Measurements from ENCODE around the gene DNAH11. TPM values are rescaled to one million over a fixed set of nuclear protein-coding genes. Genes with fewer than 3 reads are reported as not detected.

DNAH11 gene
- total RNA-seq, 1 experiment from 2014 or later, result 0.15 TPM

DNA sequence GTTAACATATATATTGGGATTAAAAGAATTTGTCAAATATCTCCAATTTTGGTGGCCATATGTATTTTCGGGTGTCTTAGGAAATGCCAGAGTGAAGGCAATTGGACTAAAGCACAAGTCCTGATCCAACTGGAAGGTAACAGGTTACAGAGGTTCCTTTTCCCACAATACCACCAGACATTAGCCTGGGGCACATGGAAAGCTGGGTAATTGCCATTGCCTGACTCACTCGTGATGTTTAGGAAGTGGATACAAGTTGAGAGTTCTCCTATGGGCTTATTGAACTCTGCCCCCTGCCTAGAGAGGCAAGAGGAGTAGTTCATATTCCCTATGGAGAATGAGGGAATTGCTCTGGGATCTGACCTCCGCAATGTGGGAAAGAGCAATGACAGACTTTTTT, 5.7 kb downstream of the DNAH11 start:
- no peak for ATAC-seq
- Histone ChIP-seq H3K27me3 (ENCODE audit: control insufficient read depth, insufficient read depth, low read length) (peaks cover 23% of the 10 kb centered on the region), H3K4me1 (ENCODE audit: control insufficient read depth, insufficient read depth, low read length) (peaks cover 6% of the 10 kb centered on the region), H3K27ac (ENCODE audit: low read length) (no peak overlapping the region), H3K9me3 (ENCODE audit: control insufficient read depth, insufficient read depth, low read depth, low read length) (no peaks in the 10 kb centered on the region), H3K36me3 (ENCODE audit: control insufficient read depth, insufficient read depth, low read length) (no peaks in the 10 kb centered on the region), H3K4me3 (ENCODE audit: low read depth in 2 of 2, low read length in 2 of 2) (no peak overlapping the region)
- ChIA-PET CTCF (no interaction called here), POLR2A (no interaction called here)
- no peak for DNase-seq (ENCODE audit: low read depth, low spot score)
- intact Hi-C loops (cut with micrococcal nuclease; ENCODE audit: unreplicated experiment) (no loop called here), in situ Hi-C loops (cut with HindIII; ENCODE audit: low pct_unique_long_range_greater_than_20kb, low sequenced_read_pairs) (no loop called here)
- BruUV-seq (replicated peaks), result no TSS peak
- TF ChIP-seq SIN3A (IDR thresholded peaks at IDR 0.05; ENCODE audit: borderline replicate concordance, insufficient read depth, low read depth, low read length), result no peak
- no peak for TF ChIP-seq POLR2AphosphoS5 (IDR thresholded peaks at IDR 0.05; ENCODE audit: low read depth, low read length)
- TF ChIP-seq, protein P1, sequence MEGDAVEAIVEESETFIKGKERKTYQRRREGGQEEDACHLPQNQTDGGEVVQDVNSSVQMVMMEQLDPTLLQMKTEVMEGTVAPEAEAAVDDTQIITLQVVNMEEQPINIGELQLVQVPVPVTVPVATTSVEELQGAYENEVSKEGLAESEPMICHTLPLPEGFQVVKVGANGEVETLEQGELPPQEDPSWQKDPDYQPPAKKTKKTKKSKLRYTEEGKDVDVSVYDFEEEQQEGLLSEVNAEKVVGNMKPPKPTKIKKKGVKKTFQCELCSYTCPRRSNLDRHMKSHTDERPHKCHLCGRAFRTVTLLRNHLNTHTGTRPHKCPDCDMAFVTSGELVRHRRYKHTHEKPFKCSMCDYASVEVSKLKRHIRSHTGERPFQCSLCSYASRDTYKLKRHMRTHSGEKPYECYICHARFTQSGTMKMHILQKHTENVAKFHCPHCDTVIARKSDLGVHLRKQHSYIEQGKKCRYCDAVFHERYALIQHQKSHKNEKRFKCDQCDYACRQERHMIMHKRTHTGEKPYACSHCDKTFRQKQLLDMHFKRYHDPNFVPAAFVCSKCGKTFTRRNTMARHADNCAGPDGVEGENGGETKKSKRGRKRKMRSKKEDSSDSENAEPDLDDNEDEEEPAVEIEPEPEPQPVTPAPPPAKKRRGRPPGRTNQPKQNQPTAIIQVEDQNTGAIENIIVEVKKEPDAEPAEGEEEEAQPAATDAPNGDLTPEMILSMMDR (IDR thresholded peaks at IDR 0.05), result no peak
- TF ChIP-seq TCF7L2 (IDR thresholded peaks at IDR 0.05; ENCODE audit: low read depth, low read length), result no peak
- TF ChIP-seq, protein P2, sequence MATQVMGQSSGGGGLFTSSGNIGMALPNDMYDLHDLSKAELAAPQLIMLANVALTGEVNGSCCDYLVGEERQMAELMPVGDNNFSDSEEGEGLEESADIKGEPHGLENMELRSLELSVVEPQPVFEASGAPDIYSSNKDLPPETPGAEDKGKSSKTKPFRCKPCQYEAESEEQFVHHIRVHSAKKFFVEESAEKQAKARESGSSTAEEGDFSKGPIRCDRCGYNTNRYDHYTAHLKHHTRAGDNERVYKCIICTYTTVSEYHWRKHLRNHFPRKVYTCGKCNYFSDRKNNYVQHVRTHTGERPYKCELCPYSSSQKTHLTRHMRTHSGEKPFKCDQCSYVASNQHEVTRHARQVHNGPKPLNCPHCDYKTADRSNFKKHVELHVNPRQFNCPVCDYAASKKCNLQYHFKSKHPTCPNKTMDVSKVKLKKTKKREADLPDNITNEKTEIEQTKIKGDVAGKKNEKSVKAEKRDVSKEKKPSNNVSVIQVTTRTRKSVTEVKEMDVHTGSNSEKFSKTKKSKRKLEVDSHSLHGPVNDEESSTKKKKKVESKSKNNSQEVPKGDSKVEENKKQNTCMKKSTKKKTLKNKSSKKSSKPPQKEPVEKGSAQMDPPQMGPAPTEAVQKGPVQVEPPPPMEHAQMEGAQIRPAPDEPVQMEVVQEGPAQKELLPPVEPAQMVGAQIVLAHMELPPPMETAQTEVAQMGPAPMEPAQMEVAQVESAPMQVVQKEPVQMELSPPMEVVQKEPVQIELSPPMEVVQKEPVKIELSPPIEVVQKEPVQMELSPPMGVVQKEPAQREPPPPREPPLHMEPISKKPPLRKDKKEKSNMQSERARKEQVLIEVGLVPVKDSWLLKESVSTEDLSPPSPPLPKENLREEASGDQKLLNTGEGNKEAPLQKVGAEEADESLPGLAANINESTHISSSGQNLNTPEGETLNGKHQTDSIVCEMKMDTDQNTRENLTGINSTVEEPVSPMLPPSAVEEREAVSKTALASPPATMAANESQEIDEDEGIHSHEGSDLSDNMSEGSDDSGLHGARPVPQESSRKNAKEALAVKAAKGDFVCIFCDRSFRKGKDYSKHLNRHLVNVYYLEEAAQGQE (IDR thresholded peaks at IDR 0.05; ENCODE audit: insufficient read depth in 1 of 2, low read depth in 2 of 2, low read length in 1 of 2), result no peak

DNA sequence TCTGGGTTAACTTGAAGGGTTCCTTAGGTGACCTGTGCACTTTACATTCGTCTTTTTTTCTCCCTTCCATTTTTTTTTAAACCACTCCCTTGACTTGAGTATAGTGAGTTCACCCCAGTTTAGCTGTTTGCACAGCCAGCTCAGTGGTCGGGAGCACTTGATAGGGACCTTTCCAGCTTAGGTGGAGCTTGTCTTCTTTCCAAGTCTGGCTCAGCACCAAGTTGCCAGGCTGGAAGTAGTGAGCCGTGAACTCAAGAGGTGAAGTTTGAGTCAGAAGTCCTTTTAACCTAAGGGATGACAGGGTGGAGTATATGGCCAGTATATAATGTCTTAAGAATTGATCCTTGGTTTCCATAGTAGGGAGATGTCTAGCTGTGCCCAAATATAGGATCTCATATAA, 7.2 kb downstream of the DNAH11 start:
- peaks cover 8% of the 10 kb centered on the region for H3K27me3 ChIP-seq (ENCODE audit: control insufficient read depth, insufficient read depth, low read length)
- BruUV-seq (replicated peaks), result no TSS peak
- ATAC-seq, result no peak
- no peaks in the 10 kb centered on the region for H3K36me3 ChIP-seq (ENCODE audit: control insufficient read depth, insufficient read depth, low read length)
- no peak overlapping the region for H3K4me3 ChIP-seq (ENCODE audit: low read depth in 2 of 2, low read length in 2 of 2)
- intact Hi-C loops (cut with micrococcal nuclease; ENCODE audit: unreplicated experiment), result no loop called here
- no peaks in the 10 kb centered on the region for H3K4me1 ChIP-seq (ENCODE audit: control insufficient read depth, insufficient read depth, low read length)
- ChIA-PET CTCF (no interaction called here), POLR2A (no interaction called here)
- H3K9me3 ChIP-seq (ENCODE audit: control insufficient read depth, insufficient read depth, low read depth, low read length), result no peaks in the 10 kb centered on the region
- no peak overlapping the region for H3K27ac ChIP-seq (ENCODE audit: low read length)
- DNase-seq (ENCODE audit: low read depth, low spot score), result no peak
- in situ Hi-C loops (cut with HindIII; ENCODE audit: low pct_unique_long_range_greater_than_20kb, low sequenced_read_pairs), result no loop called here
- TF ChIP-seq TCF7L2 (IDR thresholded peaks at IDR 0.05; ENCODE audit: low read depth, low read length), result no peak

DNA sequence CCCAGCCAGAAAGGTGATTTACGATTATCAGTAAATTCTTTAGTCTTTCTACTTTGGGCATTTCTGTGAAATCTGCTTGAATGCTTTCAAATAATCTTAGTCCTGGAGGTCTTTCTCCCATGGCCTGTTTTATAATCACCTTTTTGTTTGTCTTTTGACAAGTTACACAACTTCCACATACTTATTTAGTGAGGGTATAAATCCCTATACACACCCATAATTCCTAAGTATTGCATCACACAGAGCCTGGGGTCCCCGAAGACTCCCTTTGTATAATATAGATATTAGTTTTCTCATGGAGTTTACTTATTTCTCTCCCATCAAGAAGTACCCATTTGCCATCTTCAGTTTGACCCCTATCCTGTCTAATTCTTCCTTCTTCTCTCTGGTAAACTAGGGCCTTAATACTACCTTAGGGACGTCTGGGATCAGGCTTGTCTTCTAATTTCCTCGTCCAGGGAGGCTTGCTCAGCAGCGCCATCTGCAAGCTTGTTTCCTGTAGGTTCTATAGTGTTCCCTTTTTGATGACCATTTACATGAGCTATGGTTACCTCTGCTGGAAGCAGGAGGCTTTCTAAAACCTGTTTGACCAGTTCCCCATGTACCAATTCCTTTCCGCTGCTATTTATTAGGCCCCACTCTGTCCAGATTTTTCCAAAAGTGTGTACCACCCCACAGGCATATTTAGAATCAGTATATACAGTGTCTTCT, 8.1 kb downstream of the DNAH11 start:
- TF ChIP-seq, protein P1 (IDR thresholded peaks at IDR 0.05), result peak; percentile 31
- TF ChIP-seq SIN3A (IDR thresholded peaks at IDR 0.05; ENCODE audit: borderline replicate concordance, insufficient read depth, low read depth, low read length) (no peak), TCF7L2 (IDR thresholded peaks at IDR 0.05; ENCODE audit: low read depth, low read length) (no peak)
- in situ Hi-C loops (cut with HindIII; ENCODE audit: low pct_unique_long_range_greater_than_20kb, low sequenced_read_pairs) (no loop called here), intact Hi-C loops (cut with micrococcal nuclease; ENCODE audit: unreplicated experiment) (no loop called here)
- DNase-seq (ENCODE audit: low read depth, low spot score), result no peak
- CTCF ChIA-PET, result interaction anchor here (0.6 kb wide), 1 partner anchor 532 kb away, joined by 6 read pairs; no protein-coding TSS in a partner anchor
- no peak overlapping the region for H3K27ac ChIP-seq (ENCODE audit: low read length)
- no peak for ATAC-seq
- no peaks in the 10 kb centered on the region for H3K36me3 ChIP-seq (ENCODE audit: control insufficient read depth, insufficient read depth, low read length)
- no peaks in the 10 kb centered on the region for H3K4me1 ChIP-seq (ENCODE audit: control insufficient read depth, insufficient read depth, low read length)
- H3K27me3 ChIP-seq (ENCODE audit: control insufficient read depth, insufficient read depth, low read length), result no peaks in the 10 kb centered on the region; the same call in 1 of the 2 replicates
- POLR2A ChIA-PET, result no interaction called here
- H3K4me3 ChIP-seq (ENCODE audit: low read depth in 2 of 2, low read length in 2 of 2), result no peak overlapping the region
- no TSS peak for BruUV-seq (replicated peaks)
- no peaks in the 10 kb centered on the region for H3K9me3 ChIP-seq (ENCODE audit: control insufficient read depth, insufficient read depth, low read depth, low read length)

Data from Panc1 (cell line).